SK-N-SH treated with all-trans-retinoic acid at 6 μM for 48 hours (cell line): ENCODE results near the gene SMIM38.

ENCODE experiments used
- ATAC-seq: fragments of 200-7000 bp; cut with Tn5 transposase; 3 replicates; pipeline ENCODE4 v1.9.1; 2020; ENCODE audit warnings: mild to moderate bottlenecking, moderate library complexity
- ARNTL ChIP-seq: fragments of 450-650 bp; formaldehyde crosslinking; IDR thresholded peaks from 2 replicates; pipeline ENCODE4 v1.5.0; 2020; ENCODE audit warnings: low read depth, mild to moderate bottlenecking, moderate library complexity, borderline replicate concordance
- BACH2 ChIP-seq: fragments of 250-450 bp; sonication (Bioruptor Pico); IDR thresholded peaks from 2 replicates; pipeline ENCODE4 v1.9.0; 2021; ENCODE audit warnings: mild to moderate bottlenecking, borderline replicate concordance
- CREB5 ChIP-seq: fragments of 250-450 bp; sonication (Bioruptor Pico); IDR thresholded peaks from 2 replicates; pipeline ENCODE4 v1.5.1; 2020; ENCODE audit warnings: low read depth, mild to moderate bottlenecking, moderate library complexity
- CSDC2 ChIP-seq: fragments of 250-450 bp; sonication (Bioruptor Pico); IDR thresholded peaks from 2 replicates; pipeline ENCODE4 v1.5.0; 2020; ENCODE audit warnings: mild to moderate bottlenecking, moderate library complexity
- CSRNP3 ChIP-seq: fragments of 250-450 bp; sonication (Bioruptor Pico); IDR thresholded peaks from 2 replicates; pipeline ENCODE4 v1.5.1; 2021; ENCODE audit warnings: mild to moderate bottlenecking, moderate library complexity
- GLIS3 ChIP-seq: fragments of 250-450 bp; sonication (Bioruptor Pico); IDR thresholded peaks from 2 replicates; pipeline ENCODE4 v1.5.0; 2020; ENCODE audit warnings: mild to moderate bottlenecking, moderate library complexity
- ISL1 ChIP-seq: fragments of 250-450 bp; sonication (Bioruptor Pico); IDR thresholded peaks from 2 replicates; pipeline ENCODE4 v2.1.2; 2022; ENCODE audit warnings: mild to moderate bottlenecking, moderate library complexity
- OSR1 ChIP-seq: fragments of 250-450 bp; sonication (Bioruptor Pico); IDR thresholded peaks from 2 replicates; pipeline ENCODE4 v1.8.0; 2022; ENCODE audit warnings: moderate library complexity, mild to moderate bottlenecking, inconsistent platforms
- PATZ1 ChIP-seq: fragments of 250-450 bp; sonication (Bioruptor Pico); IDR thresholded peaks from 2 replicates; pipeline ENCODE4 v1.8.0; 2020; ENCODE audit warnings: mild to moderate bottlenecking, moderate library complexity, borderline replicate concordance
- POU6F1 ChIP-seq: fragments of 250-450 bp; sonication (Bioruptor Pico); IDR thresholded peaks from 2 replicates; pipeline ENCODE4 v1.8.0; 2021; ENCODE audit warnings: low read depth, mild to moderate bottlenecking, moderate library complexity, borderline replicate concordance
- PPARA ChIP-seq: fragments of 250-450 bp; sonication (Bioruptor Pico); IDR thresholded peaks from 2 replicates; pipeline ENCODE4 v1.5.0; 2020; ENCODE audit warnings: mild to moderate bottlenecking, borderline replicate concordance
- RARB ChIP-seq: fragments of 250-450 bp; sonication (Bioruptor Pico); IDR thresholded peaks from 2 replicates; pipeline ENCODE4 v1.8.0; 2021; ENCODE audit warnings: mild to moderate bottlenecking, moderate library complexity
- SNAI2 ChIP-seq: fragments of 250-450 bp; sonication (Bioruptor Pico); IDR thresholded peaks from 2 replicates; pipeline ENCODE4 v1.5.0; 2020; ENCODE audit warnings: mild to moderate bottlenecking, moderate library complexity
- TCF4 ChIP-seq: fragments of 250-450 bp; sonication (Bioruptor Pico); IDR thresholded peaks from 2 replicates; pipeline ENCODE4 v1.8.0; 2021; ENCODE audit warnings: mild to moderate bottlenecking, moderate library complexity, borderline replicate concordance
- TOX ChIP-seq: fragments of 250-450 bp; sonication (Bioruptor Pico); IDR thresholded peaks from 2 replicates; pipeline ENCODE4 v1.8.0; 2021; ENCODE audit warnings: mild to moderate bottlenecking, moderate library complexity, borderline replicate concordance
- TSHZ2 ChIP-seq: fragments of 250-450 bp; sonication (Bioruptor Pico); IDR thresholded peaks from 2 replicates; pipeline ENCODE4 v1.5.0; 2020; ENCODE audit warnings: mild to moderate bottlenecking, moderate library complexity
- ZC3H10 ChIP-seq: fragments of 250-450 bp; sonication (Bioruptor Pico); IDR thresholded peaks from 2 replicates; pipeline ENCODE4 v1.5.1; 2021; ENCODE audit warnings: mild to moderate bottlenecking, moderate library complexity
- ZFP3 ChIP-seq: fragments of 250-450 bp; sonication (Bioruptor Pico); IDR thresholded peaks from 2 replicates; pipeline ENCODE4 v1.5.0; 2020; ENCODE audit warnings: mild to moderate bottlenecking, moderate library complexity
- ZFP30 ChIP-seq: fragments of 450-650 bp; formaldehyde crosslinking; IDR thresholded peaks from 2 replicates; pipeline ENCODE4 v1.5.0; 2022; ENCODE audit warnings: mild to moderate bottlenecking, moderate library complexity
- ZNF565 ChIP-seq: fragments of 450-650 bp; formaldehyde crosslinking; conservative IDR thresholded peaks from 2 replicates; pipeline ENCODE4 v1.5.0; 2020; ENCODE audit warnings: low read depth, mild to moderate bottlenecking, moderate library complexity
- ZNF70 ChIP-seq: fragments of 450-650 bp; formaldehyde crosslinking; IDR thresholded peaks from 2 replicates; pipeline ENCODE4 v1.5.0; 2020; ENCODE audit warnings: mild to moderate bottlenecking, moderate library complexity

SMIM38 gene

GRCh38 chr11:69151836-69152235, 3.9 kb upstream of the SMIM38 start:
- no peak for ATAC-seq
- TF ChIP-seq TOX (CRISPR knock-in tag): no peak
- TF ChIP-seq RARB (CRISPR knock-in tag): no peak
- no peak for TF ChIP-seq ZNF565
- no peak for TF ChIP-seq TCF4
- TF ChIP-seq PPARA (CRISPR knock-in tag): no peak
- TF ChIP-seq ZNF70: no peak
- no peak for TF ChIP-seq CREB5
- TF ChIP-seq PATZ1 (CRISPR knock-in tag): no peak
- no peak for TF ChIP-seq ZFP3 (CRISPR knock-in tag)
- TF ChIP-seq ISL1 (CRISPR knock-in tag): no peak
- no peak for TF ChIP-seq ZC3H10
- no peak for TF ChIP-seq OSR1
- no peak for TF ChIP-seq CSDC2
- no peak for TF ChIP-seq TSHZ2 (CRISPR knock-in tag)
- TF ChIP-seq SNAI2 (CRISPR knock-in tag): no peak
- no peak for TF ChIP-seq ZFP30 (CRISPR knock-in tag)
- TF ChIP-seq POU6F1 (CRISPR knock-in tag): no peak
- no peak for TF ChIP-seq BACH2

- ATAC-seq: no peak
- TF ChIP-seq TOX (CRISPR knock-in tag): no peak
- TF ChIP-seq ZFP3 (CRISPR knock-in tag): no peak
Observed at GRCh38 chr11:69152733-69153421, 2.9 kb upstream of the SMIM38 start.

GRCh38 chr11:69153661-69154060, 2.1 kb upstream of the SMIM38 start:
- ATAC-seq: no peak

More at GRCh38 chr11:69153661-69154060, 2.1 kb upstream of the SMIM38 start:
- TF ChIP-seq SNAI2 (CRISPR knock-in tag) (no peak), OSR1 (no peak), ARNTL (CRISPR knock-in tag) (no peak), ISL1 (CRISPR knock-in tag) (no peak), TCF4 (no peak), GLIS3 (CRISPR knock-in tag) (no peak), ZNF70 (no peak), TSHZ2 (CRISPR knock-in tag) (no peak), RARB (CRISPR knock-in tag) (no peak), PPARA (CRISPR knock-in tag) (no peak), ZFP3 (CRISPR knock-in tag) (no peak), CSDC2 (no peak), POU6F1 (CRISPR knock-in tag) (no peak), CREB5 (no peak), ZC3H10 (no peak), CSRNP3 (CRISPR knock-in tag) (no peak), TOX (CRISPR knock-in tag) (no peak), BACH2 (no peak)
